Fibroblast of mammary gland (primary cell): ENCODE results near the gene METTL25.

Experiments
- DNase-seq: peaks from one replicate; pipeline ENCODE4 v3.0.0-alpha.2; 2010; ENCODE audit warnings: low read depth
- H3K4me3 ChIP-seq: 2 replicates; pipeline ENCODE4 v1.5.1; 2011; ENCODE audit warnings: low read depth, mild to moderate bottlenecking, low read length, moderate library complexity; ENCODE audit not compliant: control insufficient read depth
- TF ChIP-seq, protein P1 (sequence below): conservative IDR thresholded peaks from 2 replicates; pipeline ENCODE4 v1.5.1; 2011; ENCODE audit warnings: low read depth, low read length, inconsistent platforms; ENCODE audit not compliant: control insufficient read depth, insufficient read depth

Gene METTL25

GRCh38 chr12:82517808-82518207 lies 159.5 kb downstream of the METTL25 start:
- TF ChIP-seq, protein P1, sequence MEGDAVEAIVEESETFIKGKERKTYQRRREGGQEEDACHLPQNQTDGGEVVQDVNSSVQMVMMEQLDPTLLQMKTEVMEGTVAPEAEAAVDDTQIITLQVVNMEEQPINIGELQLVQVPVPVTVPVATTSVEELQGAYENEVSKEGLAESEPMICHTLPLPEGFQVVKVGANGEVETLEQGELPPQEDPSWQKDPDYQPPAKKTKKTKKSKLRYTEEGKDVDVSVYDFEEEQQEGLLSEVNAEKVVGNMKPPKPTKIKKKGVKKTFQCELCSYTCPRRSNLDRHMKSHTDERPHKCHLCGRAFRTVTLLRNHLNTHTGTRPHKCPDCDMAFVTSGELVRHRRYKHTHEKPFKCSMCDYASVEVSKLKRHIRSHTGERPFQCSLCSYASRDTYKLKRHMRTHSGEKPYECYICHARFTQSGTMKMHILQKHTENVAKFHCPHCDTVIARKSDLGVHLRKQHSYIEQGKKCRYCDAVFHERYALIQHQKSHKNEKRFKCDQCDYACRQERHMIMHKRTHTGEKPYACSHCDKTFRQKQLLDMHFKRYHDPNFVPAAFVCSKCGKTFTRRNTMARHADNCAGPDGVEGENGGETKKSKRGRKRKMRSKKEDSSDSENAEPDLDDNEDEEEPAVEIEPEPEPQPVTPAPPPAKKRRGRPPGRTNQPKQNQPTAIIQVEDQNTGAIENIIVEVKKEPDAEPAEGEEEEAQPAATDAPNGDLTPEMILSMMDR: no peak
- no peak overlapping the region for H3K4me3 ChIP-seq
- no peak for DNase-seq

- no peak for DNase-seq
- TF ChIP-seq, protein P1: no peak
- H3K4me3 ChIP-seq: no peak overlapping the region
Measured at GRCh38 chr12:82519510-82519909, 161.2 kb downstream of the METTL25 start.

DNA sequence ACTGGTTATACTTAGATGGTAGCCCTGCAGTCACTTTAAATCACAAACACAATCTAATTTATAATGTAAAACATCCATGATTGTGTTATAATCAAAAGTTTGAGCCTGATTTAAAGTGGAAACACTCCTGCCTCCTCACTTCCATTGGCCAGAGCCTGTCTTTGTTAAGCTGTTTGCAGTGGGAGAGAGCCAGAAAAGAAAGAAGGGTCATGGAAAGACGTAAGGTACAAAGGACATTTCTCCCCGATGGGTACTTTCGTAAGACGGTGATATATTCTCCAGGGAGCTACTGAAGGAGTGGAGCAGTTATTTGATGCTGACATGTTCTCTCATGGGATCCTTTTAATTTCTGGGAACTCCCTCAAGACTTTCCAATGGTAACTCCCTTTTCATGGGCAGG lies 164.0 kb downstream of the METTL25 start:
- TF ChIP-seq, protein P1: no peak
- no peak for DNase-seq
- no peak overlapping the region for H3K4me3 ChIP-seq

GRCh38 chr12:82522762-82523161 lies 164.4 kb downstream of the METTL25 start:
- no peak for DNase-seq
- H3K4me3 ChIP-seq: no peak overlapping the region
- TF ChIP-seq, protein P1: no peak

GRCh38 chr12:82523996-82524395 lies 165.7 kb downstream of the METTL25 start:
- TF ChIP-seq, protein P1: no peak
- DNase-seq: no peak

GRCh38 chr12:82524641-82525040 lies 166.3 kb downstream of the METTL25 start:
- no peak for DNase-seq
- H3K4me3 ChIP-seq: no peak overlapping the region
- TF ChIP-seq, protein P1: no peak

More at GRCh38 chr12:82523996-82524395, 165.7 kb downstream of the METTL25 start:
- no peak overlapping the region for H3K4me3 ChIP-seq

DNA sequence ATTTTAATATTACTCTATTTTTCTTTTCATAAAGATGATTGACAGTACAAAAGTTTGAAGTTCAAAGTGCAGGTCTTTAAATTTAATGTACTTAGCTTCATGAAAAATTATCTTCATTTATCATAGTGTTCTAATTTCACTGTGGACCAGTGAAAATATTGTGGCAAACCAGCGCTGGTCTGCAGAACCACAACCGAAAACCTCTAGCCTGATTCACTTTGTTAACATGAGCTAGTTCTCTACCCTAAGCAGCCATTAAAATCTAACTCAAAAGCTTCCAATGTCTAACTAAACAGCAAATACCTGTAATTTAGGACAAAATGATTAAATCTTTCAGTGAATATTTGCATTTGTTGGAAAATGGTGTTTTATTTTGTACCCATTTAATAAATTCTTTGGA lies 167.3 kb downstream of the METTL25 start:
- DNase-seq: no peak
- no peak overlapping the region for H3K4me3 ChIP-seq
- TF ChIP-seq, protein P1: no peak
